Measurements from ENCODE around the gene FOXP1. TPM values are rescaled to one million over a fixed set of nuclear protein-coding genes. Genes with fewer than 3 reads are reported as not detected.

The FOXP1 gene
- polyA plus RNA-seq, 1 donor from 2014 or later: 5.6 TPM

GRCh38 chr3:71269906-71270305 lies 313.6 kb downstream of the FOXP1 start:
- Histone ChIP-seq H3K4me3 (ENCODE audit: low read length) (no peak overlapping the region), H3K27ac (ENCODE audit: low read length) (no peak overlapping the region), H3K9me2 (ENCODE audit: insufficient read depth, low read length) (no peaks in the 10 kb centered on the region), H3K9me3 (ENCODE audit: low read length) (no peaks in the 10 kb centered on the region), H3K9ac (ENCODE audit: low read length) (no peak overlapping the region), H3K27me3 (ENCODE audit: insufficient read depth, low read depth, low read length) (no peaks in the 10 kb centered on the region), H4K20me1 (ENCODE audit: insufficient read depth) (no peaks in the 10 kb centered on the region), H3F3A (ENCODE audit: insufficient read depth, low read length, poor library complexity, severe bottlenecking) (no peaks in the 10 kb centered on the region), H3K4me2 (ENCODE audit: low read length) (no peak overlapping the region), H3K79me2 (replicated peaks; ENCODE audit: insufficient read depth, low read length) (no peaks in the 10 kb centered on the region), H2AFZ (ENCODE audit: low read depth, low read length) (no peak overlapping the region), H3K36me3 (ENCODE audit: insufficient read depth, low read length) (no peaks in the 10 kb centered on the region)
- TF ChIP-seq CTCF (IDR thresholded peaks at IDR 0.05; ENCODE audit: poor library complexity, severe bottlenecking) (no peak), TAF1 (IDR thresholded peaks at IDR 0.05; ENCODE audit: low read depth) (no peak), REST (IDR thresholded peaks at IDR 0.05; ENCODE audit: borderline replicate concordance) (no peak), RAD21 (conservative IDR thresholded peaks at IDR 0.05) (no peak), EP300 (conservative IDR thresholded peaks at IDR 0.05; ENCODE audit: poor library complexity, severe bottlenecking) (no peak), POLR2AphosphoS5 (IDR thresholded peaks at IDR 0.05) (no peak), SMC3 (conservative IDR thresholded peaks at IDR 0.05; ENCODE audit: poor library complexity) (no peak), MXI1 (conservative IDR thresholded peaks at IDR 0.05; ENCODE audit: poor library complexity, severe bottlenecking) (no peak), EZH2 (IDR thresholded peaks at IDR 0.05; ENCODE audit: borderline replicate concordance, insufficient read depth, low read length, poor library complexity, severe bottlenecking) (no peak)

GRCh38 chr3:71268462-71268999 lies 315.0 kb downstream of the FOXP1 start:
- Histone ChIP-seq H3K27me3 (ENCODE audit: insufficient read depth, low read depth, low read length) (no peaks in the 10 kb centered on the region), H4K20me1 (ENCODE audit: insufficient read depth) (no peaks in the 10 kb centered on the region), H3K36me3 (ENCODE audit: insufficient read depth, low read length) (no peaks in the 10 kb centered on the region), H3F3A (ENCODE audit: insufficient read depth, low read length, poor library complexity, severe bottlenecking) (no peaks in the 10 kb centered on the region), H3K4me3 (ENCODE audit: low read length) (no peak overlapping the region), H3K27ac (ENCODE audit: low read length) (no peak overlapping the region), H3K79me2 (replicated peaks; ENCODE audit: insufficient read depth, low read length) (no peaks in the 10 kb centered on the region), H3K9ac (ENCODE audit: low read length) (no peak overlapping the region), H2AFZ (ENCODE audit: low read depth, low read length) (no peak overlapping the region), H3K9me2 (ENCODE audit: insufficient read depth, low read length) (no peaks in the 10 kb centered on the region), H3K4me2 (ENCODE audit: low read length) (no peak overlapping the region), H3K9me3 (ENCODE audit: low read length) (no peaks in the 10 kb centered on the region)
- TF ChIP-seq MXI1 (conservative IDR thresholded peaks at IDR 0.05; ENCODE audit: poor library complexity, severe bottlenecking) (no peak), TAF1 (IDR thresholded peaks at IDR 0.05; ENCODE audit: low read depth) (no peak), RAD21 (conservative IDR thresholded peaks at IDR 0.05) (no peak), CTCF (IDR thresholded peaks at IDR 0.05; ENCODE audit: poor library complexity, severe bottlenecking) (no peak), REST (IDR thresholded peaks at IDR 0.05; ENCODE audit: borderline replicate concordance) (no peak), EZH2 (IDR thresholded peaks at IDR 0.05; ENCODE audit: borderline replicate concordance, insufficient read depth, low read length, poor library complexity, severe bottlenecking) (no peak), POLR2AphosphoS5 (IDR thresholded peaks at IDR 0.05) (no peak), SMC3 (conservative IDR thresholded peaks at IDR 0.05; ENCODE audit: poor library complexity) (no peak), EP300 (conservative IDR thresholded peaks at IDR 0.05; ENCODE audit: poor library complexity, severe bottlenecking) (no peak)
